ENCODE data around the gene SETD1A.
"Not testable (repeated sequence)": the region's sequence is repeated elsewhere in the genome, so short reads cannot be mapped to it uniquely, and the experiment has no call there.

The SETD1A gene

DNA sequence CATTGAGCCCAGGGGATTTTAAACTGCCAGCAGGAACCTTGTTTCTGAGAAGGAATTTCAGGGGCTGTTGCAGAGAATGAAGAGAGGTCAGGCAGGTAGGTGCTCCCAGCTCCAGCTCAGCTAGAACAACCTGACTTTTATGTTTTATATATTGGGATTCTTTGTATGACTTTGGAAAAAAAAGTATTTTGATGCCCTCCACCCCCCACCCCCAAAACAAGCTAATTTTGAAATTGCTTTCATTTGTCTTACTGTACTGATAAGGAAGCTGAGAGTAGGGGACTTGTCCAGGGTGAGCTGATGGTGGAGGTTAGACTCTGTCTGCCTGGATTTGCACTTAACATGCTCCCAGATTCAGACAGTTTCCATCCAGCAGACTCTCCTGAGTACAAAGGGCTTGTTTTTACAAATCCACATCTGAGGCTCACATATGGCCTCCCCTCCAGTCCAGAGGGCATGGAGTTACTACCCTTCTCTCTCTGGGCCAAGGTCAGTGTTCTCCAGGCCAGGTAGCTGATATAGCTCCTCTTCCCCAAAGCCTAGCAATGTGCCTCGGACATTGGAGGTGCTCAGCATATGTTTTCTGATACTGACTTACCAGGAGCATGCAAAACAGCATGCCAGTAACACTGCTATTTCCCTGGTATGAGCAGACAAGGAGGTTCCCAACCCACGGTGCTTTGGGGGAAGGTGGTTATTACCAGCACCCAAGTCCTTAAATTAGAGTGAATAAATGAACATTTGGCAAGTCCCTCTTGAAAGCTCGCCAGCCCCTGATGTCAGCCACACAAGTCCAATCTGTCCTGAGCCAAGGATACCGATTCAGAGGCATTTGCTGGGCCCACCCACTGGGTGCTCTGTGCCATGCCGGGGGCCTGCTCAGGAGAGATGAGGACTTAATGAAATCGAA, 41.6 kb downstream of the SETD1A start:
- no peak for DNase-seq (ENCODE audit: low read depth)

DNA sequence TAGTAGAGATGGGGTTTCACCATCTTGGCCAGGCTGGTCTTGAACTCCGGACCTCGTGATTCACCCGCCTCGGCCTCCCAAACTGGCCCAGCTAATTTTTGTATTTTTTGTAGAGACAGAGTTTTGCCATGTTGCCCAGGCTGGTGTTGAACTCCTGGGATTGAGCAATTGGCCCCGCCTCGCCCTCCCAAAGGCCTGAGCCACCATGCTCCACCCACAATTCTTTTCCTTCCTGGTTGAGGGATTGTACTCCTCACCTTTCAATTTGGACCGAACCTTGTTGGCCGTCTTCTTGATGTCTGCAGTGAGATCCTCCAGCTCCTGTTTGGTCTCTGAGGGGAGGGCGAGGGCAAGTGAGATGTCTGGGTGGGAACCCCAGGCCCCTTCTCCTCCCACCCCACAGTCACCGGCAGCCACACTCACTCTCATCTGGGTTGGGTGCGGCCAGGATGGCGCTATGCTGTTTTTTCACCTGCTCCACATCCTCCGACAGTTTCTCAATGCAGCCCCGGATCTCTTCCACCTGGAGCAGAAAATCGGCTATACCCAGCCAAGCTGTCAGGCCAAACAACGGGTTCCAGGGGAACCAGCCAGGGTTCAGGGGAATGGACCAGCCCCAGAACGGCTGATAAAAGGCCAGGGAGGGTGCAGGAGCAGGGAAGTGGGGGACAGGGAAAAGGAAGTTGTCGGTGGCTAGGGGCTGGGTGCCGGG, 43.3 kb downstream of the SETD1A start:
- no peak for DNase-seq (ENCODE audit: low read depth)

DNA sequence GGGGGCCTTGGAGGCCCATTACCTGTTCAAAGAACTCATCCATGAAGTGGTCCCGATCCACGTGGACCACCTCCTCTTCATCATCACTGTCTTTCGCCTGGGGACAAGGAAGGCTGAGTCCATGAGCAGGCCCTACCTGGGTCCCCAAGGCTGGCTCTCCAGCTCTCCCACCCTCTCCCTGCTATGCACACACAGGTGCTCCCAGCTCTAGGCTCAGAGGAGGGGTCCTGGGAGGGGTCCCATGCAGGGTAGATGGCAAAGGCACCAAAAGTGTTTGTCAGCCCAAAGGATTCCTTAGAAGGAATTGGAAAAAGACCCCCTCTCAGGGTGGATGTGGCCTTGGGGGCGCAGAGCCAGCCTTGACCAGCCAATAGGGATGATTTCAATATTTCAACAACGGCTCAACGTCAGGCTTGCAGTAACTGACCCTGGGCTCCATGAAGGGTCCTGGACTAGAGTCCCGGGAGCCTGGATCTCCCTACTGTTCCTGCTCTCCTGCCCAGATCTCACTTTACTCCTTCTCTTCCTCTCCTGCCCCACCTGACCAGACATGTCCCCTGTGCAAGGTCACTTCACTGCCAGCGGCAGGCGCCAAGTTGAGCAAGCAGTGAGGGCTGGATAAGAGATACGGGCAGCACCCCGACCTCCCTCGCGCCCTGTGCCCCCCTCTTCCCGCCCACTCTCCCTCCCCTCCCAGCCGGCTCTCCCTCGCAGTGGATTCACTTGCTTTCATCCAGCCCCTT, 44.1 kb downstream of the SETD1A start:
- no peak for DNase-seq (ENCODE audit: low read depth)

DNA sequence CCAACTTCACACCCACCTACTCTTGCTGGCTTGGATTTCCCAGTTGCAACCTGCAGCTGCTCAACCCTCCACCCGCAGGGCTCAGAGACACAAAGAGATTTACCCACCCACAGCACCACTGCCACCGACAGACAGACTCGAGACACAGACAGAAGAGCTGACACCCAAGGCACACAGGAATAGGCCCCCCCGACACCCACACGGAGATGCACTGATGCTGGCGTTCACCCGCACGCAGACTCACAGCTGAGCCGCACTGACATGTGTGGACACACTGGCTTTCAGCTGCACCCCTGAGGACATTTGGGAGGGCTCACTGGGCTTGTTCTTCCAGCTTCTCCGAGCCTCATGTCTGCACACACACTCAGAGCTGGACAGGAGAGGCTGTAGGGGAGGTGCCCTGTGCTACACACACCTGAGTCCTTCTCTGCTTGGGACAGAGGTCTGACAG, 44.7 kb downstream of the SETD1A start:
- DNase-seq (ENCODE audit: low read depth), result no peak

DNA sequence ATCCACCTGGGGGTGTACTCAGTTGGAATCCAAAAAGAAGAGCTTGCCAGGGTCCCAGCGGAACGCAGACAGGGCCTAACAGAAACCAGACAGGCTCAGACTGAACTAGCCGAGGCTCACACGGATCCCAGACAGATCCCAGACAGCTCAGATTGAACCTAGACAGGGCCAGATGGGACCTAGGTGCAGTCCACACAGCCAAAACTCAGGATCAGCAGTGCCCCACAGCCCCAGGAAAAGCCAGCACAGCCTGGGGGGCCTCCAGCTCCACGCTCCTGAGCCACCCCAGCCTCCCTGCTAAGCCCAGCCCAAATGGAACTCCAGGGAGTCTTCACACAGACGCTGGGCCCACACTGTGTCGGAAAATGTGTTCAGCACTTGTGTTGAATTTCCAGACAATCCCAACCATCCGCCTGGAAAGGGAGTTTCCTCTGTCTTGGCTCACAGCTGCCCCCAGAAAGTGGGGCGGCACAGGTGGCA, 45.3 kb downstream of the SETD1A start:
- DNase-seq (ENCODE audit: low read depth), result no peak

DNA sequence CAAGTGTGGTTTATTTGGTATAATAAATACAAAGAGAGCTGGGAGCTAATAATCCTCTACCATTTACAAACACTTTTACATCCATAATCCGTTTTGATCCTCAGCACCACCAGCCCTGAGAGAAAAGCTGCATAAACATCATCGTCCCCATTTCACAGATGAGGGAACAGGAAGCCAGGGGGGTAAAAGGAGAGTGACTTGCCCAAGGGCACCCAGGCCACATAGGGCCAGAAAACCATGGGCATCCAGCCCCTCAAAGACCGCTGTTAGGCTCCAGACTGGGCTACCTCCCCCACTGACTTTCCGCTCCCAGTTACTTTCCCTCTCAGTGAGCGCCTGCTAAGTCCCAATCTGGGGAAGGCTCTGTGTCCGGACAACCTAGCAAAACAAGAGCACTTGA, 46.2 kb downstream of the SETD1A start:
- DNase-seq (ENCODE audit: low read depth), result no peak

DNA sequence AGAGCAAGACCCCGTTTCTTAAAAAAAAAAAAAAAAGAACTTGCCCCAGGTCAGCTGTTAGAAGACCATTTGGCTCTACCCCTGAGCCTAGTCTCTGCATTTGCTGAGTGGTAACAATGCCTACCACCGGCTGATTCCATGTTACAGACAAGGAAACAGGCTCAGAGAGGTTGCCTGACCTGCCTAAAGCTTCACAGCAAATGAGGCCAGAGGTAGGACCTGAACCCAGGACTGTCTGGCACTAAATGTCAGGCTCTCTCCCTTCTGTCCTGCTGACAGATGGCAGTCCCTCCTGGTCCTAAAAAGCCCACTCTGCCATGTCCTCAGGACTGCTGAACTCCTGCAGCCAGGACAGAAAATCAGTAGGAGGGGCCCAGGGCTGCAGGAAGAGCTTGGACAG, 47.1 kb downstream of the SETD1A start:
- DNase-seq (ENCODE audit: low read depth), result no peak

DNA sequence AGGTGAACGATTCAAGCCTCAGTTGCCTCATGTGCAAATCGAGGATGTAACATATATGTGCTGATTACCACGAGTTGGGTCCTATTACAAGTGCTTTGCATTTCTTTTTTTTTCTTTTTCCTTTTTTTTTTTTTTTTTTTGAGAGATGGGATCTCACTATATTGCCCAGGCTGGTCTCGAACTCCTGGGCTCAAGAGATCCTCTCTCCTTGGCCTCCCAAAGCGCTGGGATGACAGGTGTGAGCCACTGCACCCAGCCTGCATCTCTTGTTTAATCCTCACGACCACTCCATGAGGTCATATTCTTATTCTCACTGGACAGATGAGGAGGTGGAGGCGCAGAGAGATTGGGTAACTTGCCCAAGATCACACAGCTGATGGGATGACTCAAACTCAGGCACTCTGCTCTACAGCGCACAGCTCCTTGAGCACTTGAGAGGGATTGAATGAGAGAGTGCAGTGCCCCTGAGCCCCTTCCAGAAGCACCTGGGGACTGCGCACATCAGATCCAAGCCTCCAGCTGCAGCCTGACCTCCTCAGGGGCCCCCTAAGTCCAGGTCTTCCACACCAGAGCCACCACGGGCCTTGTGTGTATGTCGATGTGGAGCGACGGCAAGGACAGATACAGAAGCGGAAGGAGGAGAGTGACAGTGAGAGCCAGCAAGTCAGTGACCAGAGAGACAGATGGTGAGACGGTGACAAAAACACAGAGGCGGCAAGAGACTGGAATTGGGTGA, 48.0 kb downstream of the SETD1A start:
- DNase-seq (ENCODE audit: low read depth), result no peak

DNA sequence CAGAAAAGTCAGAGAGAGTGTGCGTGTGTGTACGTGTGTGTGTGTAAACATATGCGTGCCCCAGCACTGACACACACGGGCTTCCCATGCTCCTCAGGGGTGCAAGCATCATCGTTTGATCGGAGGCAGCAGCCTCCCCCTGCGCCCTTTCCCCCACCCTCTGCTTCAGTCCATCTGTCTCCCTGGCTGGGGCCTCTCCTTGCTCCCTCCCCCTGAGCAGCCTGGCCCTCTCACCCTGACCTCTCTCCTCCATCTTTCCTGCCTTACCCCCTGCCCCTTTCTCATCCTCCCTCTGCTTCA, 48.5 kb downstream of the SETD1A start:
- DNase-seq (ENCODE audit: low read depth), result no peak

DNA sequence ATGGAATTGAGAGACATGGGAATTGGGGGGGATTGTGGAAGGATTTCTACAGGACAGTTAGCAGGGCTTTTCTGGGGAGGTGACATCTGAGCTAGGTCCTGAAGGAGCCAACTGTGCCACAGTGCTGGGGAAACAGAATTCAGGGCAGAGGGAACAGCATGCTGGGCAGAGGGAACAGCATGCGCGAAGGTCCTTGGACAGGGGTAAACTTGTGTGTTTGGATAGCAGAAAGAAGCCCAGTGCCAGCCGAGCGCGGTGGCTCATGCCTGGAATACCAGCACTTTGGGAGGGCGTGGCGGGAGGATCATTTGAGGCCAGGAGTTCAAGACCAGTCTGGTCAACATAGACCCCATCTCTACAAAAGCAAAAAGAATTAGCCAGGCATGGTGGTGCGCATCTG, 49.0 kb downstream of the SETD1A start:
- no peak for DNase-seq (ENCODE audit: low read depth)

DNA sequence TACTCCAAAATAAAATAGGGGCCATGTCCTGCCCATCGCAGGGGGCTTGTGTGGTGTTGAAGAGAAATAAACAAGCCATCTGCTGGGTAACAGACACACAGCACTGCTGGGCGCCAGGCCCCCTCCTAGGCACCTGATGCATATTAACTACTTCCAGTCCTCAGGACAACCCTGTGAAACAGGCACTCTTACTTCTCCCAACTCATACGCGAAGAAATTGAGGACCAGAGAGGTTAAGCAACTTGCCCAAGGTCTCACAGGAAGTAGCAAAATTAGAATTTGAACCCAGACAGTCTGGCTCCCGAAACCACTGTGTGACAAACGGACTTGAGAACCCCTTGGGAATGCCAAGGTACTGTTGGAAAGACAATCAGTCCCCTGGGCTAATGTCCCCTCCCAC, 50.1 kb downstream of the SETD1A start:
- no peak for DNase-seq (ENCODE audit: low read depth)

DNA sequence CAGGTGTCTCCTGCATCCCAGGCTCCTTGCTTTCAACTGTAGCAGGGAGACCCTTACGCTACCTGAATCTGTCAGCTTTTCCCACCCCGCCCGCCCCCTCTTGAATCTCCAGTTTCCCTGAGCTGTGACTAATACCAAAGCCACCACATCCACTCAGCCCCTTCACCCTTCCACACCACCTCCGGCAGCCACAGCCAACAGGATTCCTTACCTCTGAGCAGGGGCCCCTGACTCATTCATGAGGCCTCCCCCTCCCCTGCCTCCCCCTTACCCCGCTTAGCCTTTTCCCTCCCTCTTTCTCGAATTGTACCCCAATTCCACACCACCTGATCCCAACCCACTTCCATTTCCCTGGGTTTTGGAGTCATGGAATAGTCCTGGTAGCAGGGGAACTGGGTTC, 50.6 kb downstream of the SETD1A start:
- DNase-seq (ENCODE audit: low read depth), result no peak

DNA sequence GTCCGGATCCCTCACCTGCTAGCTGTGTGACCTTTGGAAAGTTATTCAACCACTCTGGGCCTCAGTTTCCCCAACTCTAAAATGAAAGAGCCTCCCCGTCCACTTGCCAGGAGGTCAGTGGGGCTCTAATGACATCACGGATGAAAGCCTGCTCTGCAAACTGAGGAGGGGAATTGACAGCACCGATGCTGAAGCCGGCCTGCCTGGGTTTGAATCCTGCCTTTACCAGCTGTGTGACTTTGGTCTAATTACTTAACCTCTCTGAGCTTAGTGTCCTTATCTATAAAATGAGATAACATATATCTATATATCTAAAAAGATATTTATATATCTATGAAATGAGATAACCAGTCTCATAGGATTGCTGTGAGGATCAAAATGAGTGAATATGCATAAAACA, 51.0 kb downstream of the SETD1A start:
- no peak for DNase-seq (ENCODE audit: low read depth)

DNA sequence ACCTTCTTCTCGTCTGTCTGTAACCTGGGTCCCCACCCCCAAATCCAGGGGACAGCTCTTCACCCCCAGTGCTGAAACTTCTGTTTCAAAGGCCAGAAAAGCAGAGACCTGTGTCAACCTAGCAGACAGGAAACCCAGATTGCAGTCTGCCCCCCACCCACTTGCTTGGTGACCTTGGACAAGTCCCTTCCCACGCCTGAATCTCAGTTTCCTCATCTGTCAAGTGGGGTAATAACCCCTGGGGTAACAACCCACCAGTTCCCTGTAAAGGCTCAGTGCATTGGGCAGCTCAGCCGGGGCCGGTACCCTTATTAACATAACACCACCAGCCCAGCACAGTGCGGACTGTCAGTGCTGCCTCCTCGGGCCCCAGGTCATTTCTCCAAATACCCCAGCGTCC, 51.6 kb downstream of the SETD1A start:
- DNase-seq (ENCODE audit: low read depth), result no peak

DNA sequence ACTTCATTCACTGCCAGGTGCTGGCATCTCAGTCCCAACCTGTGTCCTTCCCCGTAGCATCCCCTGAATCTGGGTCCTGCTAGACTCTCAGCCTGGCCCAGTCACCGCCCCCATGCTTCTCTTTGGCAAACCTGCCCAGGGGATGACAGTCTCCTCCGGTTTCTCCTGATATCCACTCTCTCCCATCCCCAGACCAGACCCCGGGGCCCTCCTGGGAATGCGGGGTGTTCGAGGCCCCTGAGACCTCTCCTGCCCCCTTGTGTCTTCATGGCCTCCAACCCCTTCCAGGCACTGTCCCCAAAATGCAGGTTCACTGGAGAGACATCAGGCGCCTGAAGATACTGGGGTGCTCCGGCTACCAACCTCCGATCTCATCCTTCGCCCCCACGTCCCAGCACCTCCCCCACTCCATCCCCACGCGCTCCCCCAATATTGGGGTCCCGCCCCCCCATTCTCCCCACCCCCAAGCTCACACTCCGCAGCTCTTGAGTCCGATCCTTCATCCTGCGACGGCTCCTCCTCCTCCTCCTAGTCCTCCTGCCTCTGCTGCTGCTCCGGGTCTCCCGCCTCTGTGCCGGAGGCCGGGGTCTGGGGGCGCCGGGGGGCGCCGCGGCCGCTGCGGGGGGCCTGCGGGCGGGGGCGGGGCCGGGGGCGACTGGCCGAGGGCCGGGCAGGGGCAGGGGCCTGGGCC, 52.5 kb downstream of the SETD1A start:
- no peak for DNase-seq (ENCODE audit: low read depth)

DNA sequence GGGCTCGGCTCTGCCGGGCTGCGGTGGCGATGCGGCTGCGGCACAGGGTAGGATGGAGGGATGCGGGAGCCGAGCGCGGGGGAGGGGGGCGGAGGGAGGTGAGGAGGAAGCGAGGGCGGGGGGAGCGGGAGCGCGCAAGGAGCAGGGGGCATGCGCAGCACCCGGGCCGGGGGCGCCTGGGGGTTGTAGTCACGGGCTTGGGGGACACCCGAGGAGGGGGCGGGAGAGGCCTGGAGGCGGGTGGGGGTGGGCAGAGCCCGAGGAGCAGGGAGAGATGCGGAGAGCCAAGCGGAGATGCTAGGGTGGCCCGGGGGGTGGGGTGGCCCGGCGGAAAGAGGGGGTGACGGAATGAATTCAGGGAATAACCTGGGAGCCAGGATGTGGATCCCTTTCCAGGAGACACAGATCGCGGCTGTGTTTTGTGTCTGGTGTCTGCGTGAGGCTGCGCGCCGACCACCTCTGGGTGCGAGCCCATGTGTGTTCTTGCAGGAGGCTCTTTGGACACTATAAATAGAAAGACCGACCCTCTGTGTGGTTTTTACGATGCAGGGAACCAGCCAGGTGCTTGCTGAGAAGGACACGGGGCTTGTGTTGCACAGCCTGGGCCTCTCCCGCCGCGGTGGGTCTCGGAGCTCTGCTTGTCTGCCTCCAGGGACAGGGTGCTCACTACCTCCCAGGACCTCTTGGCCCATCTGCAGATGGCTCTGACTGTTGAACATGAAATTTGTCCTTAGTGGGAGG, 53.2 kb downstream of the SETD1A start, which contains the start of gene STX1B:
TSS of gene STX1B (minus strand) at position 54 of the 741 bp plus-strand sequence. CDS start 242 bp downstream, outside the sequence.
- DNase-seq (ENCODE audit: low read depth), result no peak

DNA sequence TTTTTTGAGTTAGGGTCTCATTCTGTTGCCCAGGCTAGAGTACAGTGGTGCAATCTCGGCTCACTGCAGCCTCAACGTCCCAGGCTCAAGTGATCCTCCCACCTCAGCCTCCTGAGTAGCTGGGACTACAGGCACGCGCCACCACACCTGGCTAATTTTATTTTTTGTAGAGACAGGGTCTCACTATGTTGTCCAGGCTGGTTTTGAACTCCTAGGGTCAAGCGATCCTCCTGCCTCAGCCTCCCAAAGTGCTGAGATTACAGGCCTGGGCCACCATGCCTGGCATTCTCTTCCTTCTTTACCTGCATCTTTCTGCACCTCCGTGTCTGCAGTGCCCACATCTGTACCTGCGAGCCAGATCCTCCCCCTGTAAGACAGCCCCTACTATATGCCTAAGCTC, 54.3 kb downstream of the SETD1A start:
- not testable (repeated sequence) for DNase-seq (ENCODE audit: low read depth)

DNA sequence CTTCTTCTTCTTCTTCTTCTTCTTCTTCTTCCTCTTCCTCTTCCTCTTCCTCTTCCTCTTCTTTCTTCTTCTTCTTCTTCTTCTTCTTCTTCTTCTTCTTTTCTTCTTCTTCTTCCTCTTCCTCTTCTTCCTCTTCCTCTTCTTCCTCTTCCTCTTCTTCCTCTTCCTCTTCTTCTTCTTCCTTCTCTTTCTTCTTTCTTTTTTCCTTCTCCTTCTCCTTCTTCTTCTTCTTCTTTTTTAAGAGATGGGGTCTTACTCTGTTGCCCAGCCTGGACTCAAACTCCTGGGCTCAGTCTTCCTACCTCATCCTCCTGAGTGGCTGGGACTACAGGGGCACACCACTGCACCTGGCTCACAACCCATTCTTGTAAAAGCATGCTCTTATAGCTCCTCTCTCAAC, 55.7 kb downstream of the SETD1A start:
- not testable (repeated sequence) for DNase-seq (ENCODE audit: low read depth)

DNA sequence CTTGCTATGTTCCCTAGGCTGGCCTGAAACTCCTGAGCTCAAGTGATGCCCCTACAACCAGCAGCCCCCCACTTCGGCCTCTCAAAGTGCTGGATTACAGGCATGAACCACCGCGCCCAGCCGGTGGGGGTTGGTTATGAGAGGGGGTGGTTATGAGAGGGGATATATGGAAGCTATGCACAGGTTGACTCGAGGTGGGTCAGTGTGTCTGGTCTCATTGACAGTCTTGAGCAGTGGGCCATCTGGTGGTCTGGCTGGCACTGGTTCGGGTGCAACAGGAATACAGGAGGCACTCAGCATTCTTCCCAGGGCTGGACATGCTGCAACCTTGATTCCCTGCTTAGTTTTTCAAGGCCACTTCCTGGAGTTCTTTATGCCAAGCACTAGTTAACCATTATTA, 58.5 kb downstream of the SETD1A start:
- no peak for DNase-seq (ENCODE audit: low read depth)

DNA sequence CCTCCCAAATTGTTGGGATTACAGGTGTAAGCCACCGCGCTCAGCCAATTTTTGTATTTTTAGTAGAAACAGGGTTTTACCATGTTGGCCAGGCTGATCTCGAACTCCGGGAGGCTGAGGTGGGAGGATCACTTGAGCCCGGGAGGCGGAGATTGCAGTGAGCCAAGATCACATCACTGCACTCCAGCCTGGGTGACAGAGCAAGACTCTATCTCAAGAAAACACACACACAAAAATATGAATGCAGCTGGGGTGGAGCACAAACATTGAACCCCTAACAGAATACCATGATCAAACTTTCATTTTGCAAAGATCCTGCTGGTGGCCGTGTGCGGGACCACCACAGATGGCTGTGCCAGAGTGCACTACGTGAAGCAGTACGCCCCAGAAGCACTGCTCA, 60.2 kb downstream of the SETD1A start:
- not testable (repeated sequence) for DNase-seq (ENCODE audit: low read depth)

DNA sequence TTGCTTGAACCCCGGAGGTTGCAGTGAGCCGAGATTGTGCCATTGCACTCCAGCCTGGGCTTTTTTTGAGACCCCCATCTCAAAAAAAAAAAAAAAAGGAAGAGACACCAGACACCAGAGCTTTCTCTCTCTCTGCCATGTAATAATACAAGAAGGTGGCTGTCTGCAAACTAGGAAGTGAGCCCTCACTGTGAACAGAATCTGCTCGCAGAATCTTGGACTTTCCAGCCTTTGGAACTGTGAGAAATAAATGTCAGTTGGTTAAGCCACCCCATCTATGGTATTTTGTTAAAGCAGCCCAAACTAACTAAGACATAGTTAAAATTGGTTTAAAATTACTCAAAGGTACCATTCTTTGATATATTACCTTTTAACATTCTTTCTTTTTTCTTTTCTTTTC, 63.0 kb downstream of the SETD1A start:
- DNase-seq (ENCODE audit: low read depth), result no peak

Measured in GM04503 (cell line).